Glutamatergic neuron (in vitro differentiated cells): ENCODE data around the gene PROSER2. TPM values are rescaled to one million over a fixed set of nuclear protein-coding genes. Genes with fewer than 3 reads are reported as not detected.

ENCODE experiments used
- DNase-seq: peaks from one replicate; pipeline ENCODE4 v3.0.0; 2022
- H3K27ac Mint-ChIP-seq: one replicate; pipeline ENCODE4 v1.8.0; 2020; ENCODE audit warnings: mild to moderate bottlenecking, mixed read lengths, inconsistent platforms; ENCODE audit not compliant: unreplicated experiment
- H3K27me3 Mint-ChIP-seq: one replicate; pipeline ENCODE4 v1.8.0; 2020; ENCODE audit warnings: mild to moderate bottlenecking, moderate library complexity, mixed read lengths, inconsistent platforms; ENCODE audit not compliant: unreplicated experiment
- H3K36me3 Mint-ChIP-seq: one replicate; pipeline ENCODE4 v1.8.0; 2020; ENCODE audit warnings: mild to moderate bottlenecking, mixed read lengths, inconsistent platforms; ENCODE audit not compliant: unreplicated experiment
- H3K4me1 Mint-ChIP-seq: one replicate; pipeline ENCODE4 v1.8.0; 2020; ENCODE audit warnings: mild to moderate bottlenecking, low read depth, mixed read lengths, inconsistent platforms; ENCODE audit not compliant: unreplicated experiment
- H3K4me3 Mint-ChIP-seq: one replicate; pipeline ENCODE4 v1.8.0; 2020; ENCODE audit warnings: mild to moderate bottlenecking, mixed read lengths, inconsistent platforms; ENCODE audit not compliant: unreplicated experiment
- H3K9me3 Mint-ChIP-seq: one replicate; pipeline ENCODE4 v1.8.0; 2020; ENCODE audit warnings: mild to moderate bottlenecking, moderate library complexity, mixed read lengths, inconsistent platforms; ENCODE audit not compliant: unreplicated experiment
- total RNA-seq: library from RNA; stranded (reverse); fragmentation: NEBNext Ultra II Directional; extraction: Animal tissue kit (Norgen Biotek cat#: 25700); gene quantifications from one replicate; pipeline ENCODE4 v1.2.1, GENCODE V29; 2021; ENCODE audit not compliant: unreplicated experiment
- TF ChIP-seq, protein P1 (sequence below): fragments of 200-600 bp; sonication (generic); IDR thresholded peaks from one replicate; pipeline ENCODE4 v1.5.0; 2021; ENCODE audit not compliant: partially characterized antibody, unreplicated experiment

PROSER2 gene
- total RNA-seq, 1 donor from 2014 or later, result not detected

GRCh38 chr10:11789956-11790355, 33.2 kb upstream of the PROSER2 start:
- no peak for DNase-seq
- H3K9me3 Mint-ChIP-seq, result peaks cover 7% of the 10 kb centered on the region
- H3K4me1 Mint-ChIP-seq, result no peaks in the 10 kb centered on the region
- H3K36me3 Mint-ChIP-seq, result peaks cover 6% of the 10 kb centered on the region
- no peak overlapping the region for H3K4me3 Mint-ChIP-seq
- H3K27ac Mint-ChIP-seq, result no peak overlapping the region
- H3K27me3 Mint-ChIP-seq, result no peaks in the 10 kb centered on the region
- TF ChIP-seq, protein P1, sequence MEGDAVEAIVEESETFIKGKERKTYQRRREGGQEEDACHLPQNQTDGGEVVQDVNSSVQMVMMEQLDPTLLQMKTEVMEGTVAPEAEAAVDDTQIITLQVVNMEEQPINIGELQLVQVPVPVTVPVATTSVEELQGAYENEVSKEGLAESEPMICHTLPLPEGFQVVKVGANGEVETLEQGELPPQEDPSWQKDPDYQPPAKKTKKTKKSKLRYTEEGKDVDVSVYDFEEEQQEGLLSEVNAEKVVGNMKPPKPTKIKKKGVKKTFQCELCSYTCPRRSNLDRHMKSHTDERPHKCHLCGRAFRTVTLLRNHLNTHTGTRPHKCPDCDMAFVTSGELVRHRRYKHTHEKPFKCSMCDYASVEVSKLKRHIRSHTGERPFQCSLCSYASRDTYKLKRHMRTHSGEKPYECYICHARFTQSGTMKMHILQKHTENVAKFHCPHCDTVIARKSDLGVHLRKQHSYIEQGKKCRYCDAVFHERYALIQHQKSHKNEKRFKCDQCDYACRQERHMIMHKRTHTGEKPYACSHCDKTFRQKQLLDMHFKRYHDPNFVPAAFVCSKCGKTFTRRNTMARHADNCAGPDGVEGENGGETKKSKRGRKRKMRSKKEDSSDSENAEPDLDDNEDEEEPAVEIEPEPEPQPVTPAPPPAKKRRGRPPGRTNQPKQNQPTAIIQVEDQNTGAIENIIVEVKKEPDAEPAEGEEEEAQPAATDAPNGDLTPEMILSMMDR, result no peak

DNA sequence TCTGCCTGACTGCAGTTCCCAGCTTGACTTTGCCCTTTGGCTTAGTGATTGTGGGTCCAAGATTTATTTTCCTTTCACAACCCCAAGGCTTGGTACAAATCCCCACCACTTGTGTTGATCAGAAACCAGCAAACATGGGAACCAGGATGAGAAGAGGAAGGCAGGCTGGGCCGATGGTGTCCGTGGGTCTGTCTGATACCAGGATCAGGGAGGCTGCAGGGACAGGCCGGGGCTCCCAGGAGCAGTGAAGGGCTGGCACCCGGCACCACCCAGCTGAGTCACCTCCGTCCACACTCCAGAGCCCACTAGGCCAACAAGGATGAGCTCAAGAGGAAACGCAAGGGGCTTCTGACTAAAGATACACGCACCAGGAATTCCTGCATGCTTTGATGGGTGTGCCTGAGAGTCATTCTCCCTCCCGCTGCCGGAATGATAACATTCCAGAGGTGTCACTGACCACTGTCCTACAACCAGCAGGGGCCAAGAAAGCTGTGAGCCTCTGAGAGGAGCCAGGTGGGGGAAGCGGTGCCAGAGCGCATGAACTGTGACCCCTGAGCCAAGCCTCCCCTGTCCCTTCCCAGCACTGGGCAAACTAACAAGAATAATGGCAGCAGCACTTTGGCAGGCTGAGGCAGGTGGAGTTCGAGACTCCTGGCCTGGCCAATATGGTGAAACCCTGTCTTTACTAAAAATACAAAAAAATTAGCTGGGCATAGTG, 29.2 kb upstream of the PROSER2 start:
- DNase-seq, result no peak
- Mint-ChIP-seq H3K4me1 (peaks cover 2% of the 10 kb centered on the region), H3K27me3 (peaks cover 8% of the 10 kb centered on the region), H3K4me3 (no peak overlapping the region), H3K27ac (no peak overlapping the region), H3K9me3 (peaks cover 3% of the 10 kb centered on the region), H3K36me3 (peaks cover 6% of the 10 kb centered on the region)
- TF ChIP-seq, protein P1, result no peak

- peaks cover 3% of the 10 kb centered on the region for H3K9me3 Mint-ChIP-seq
- peaks cover 6% of the 10 kb centered on the region for H3K36me3 Mint-ChIP-seq
- DNase-seq, result no peak
- no peak overlapping the region for H3K27ac Mint-ChIP-seq
- TF ChIP-seq, protein P1, result no peak
- peaks cover 2% of the 10 kb centered on the region for H3K4me1 Mint-ChIP-seq
- H3K27me3 Mint-ChIP-seq, result peaks cover 8% of the 10 kb centered on the region
- no peak overlapping the region for H3K4me3 Mint-ChIP-seq
Observed at GRCh38 chr10:11794566-11794965, 28.6 kb upstream of the PROSER2 start.

GRCh38 chr10:11795101-11795920, 27.8 kb upstream of the PROSER2 start:
- Mint-ChIP-seq H3K27ac (no peak overlapping the region), H3K9me3 (peaks cover 3% of the 10 kb centered on the region), H3K4me3 (no peak overlapping the region)

More at GRCh38 chr10:11795101-11795920, 27.8 kb upstream of the PROSER2 start:
- H3K4me1 Mint-ChIP-seq, result peaks cover 2% of the 10 kb centered on the region
- DNase-seq, result no peak
- peaks cover 6% of the 10 kb centered on the region for H3K36me3 Mint-ChIP-seq
- TF ChIP-seq, protein P1, result no peak
- peaks cover 8% of the 10 kb centered on the region for H3K27me3 Mint-ChIP-seq
